Neural cell (in vitro differentiated cells): ENCODE data around the gene TBKBP1. TPM values are rescaled to one million over a fixed set of nuclear protein-coding genes. Genes with fewer than 3 reads are reported as not detected.

Source experiments
- H2AFZ ChIP-seq: fragments of 200-600, 300-800 bp; sonication (generic), shearing (Covaris generic); 2 replicates; pipeline ENCODE4 v1.6.0; 2014; ENCODE audit warnings: low read depth, mild to moderate bottlenecking, antibody characterized with exemption, low read length, moderate library complexity
- H3F3A ChIP-seq: fragments of 200-600 bp; shearing (Covaris generic); 2 replicates; pipeline ENCODE4 v1.6.1; 2016; ENCODE audit warnings: mild to moderate bottlenecking, moderate library complexity, mixed read lengths, antibody characterized with exemption, low read length; ENCODE audit not compliant: insufficient read depth, poor library complexity, severe bottlenecking
- H3K27ac ChIP-seq: fragments of 200-600, 300-800 bp; sonication (generic), shearing (Covaris generic); 2 replicates; pipeline ENCODE4 v1.5.1; 2014; ENCODE audit warnings: mild to moderate bottlenecking, low read length, moderate library complexity
- H3K27me3 ChIP-seq: fragments of 300-800, 200-600 bp; sonication (generic), shearing (Covaris generic); 2 replicates; pipeline ENCODE4 v1.6.0; 2014; ENCODE audit warnings: mild to moderate bottlenecking, low read depth, low read length, moderate library complexity; ENCODE audit not compliant: insufficient read depth
- H3K36me3 ChIP-seq: fragments of 300-800, 200-600 bp; sonication (generic), shearing (Covaris generic); 2 replicates; pipeline ENCODE4 v1.5.1; 2014; ENCODE audit warnings: mild to moderate bottlenecking, antibody characterized with exemption, low read length, moderate library complexity; ENCODE audit not compliant: insufficient read depth
- H3K4me2 ChIP-seq: fragments of 300-800, 200-600 bp; sonication (generic), shearing (Covaris generic); 2 replicates; pipeline ENCODE4 v1.6.0; 2014; ENCODE audit warnings: mild to moderate bottlenecking, low read length
- H3K4me3 ChIP-seq: fragments of 300-800, 200-600 bp; sonication (generic), shearing (Covaris generic); 2 replicates; pipeline ENCODE4 v1.5.1; 2014; ENCODE audit warnings: mild to moderate bottlenecking, low read length, moderate library complexity
- H3K79me2 ChIP-seq: fragments of 200-600 bp; shearing (Covaris generic); replicated peaks from 2 replicates; pipeline ENCODE4 v1.6.0; 2014; ENCODE audit warnings: mild to moderate bottlenecking, low read length, moderate library complexity; ENCODE audit not compliant: insufficient read depth
- H3K9ac ChIP-seq: fragments of 300-800, 200-600 bp; sonication (generic), shearing (Covaris generic); 2 replicates; pipeline ENCODE4 v1.6.1; 2016; ENCODE audit warnings: mild to moderate bottlenecking, low read length, mixed read lengths
- H3K9me2 ChIP-seq: fragments of 200-600 bp; shearing (Covaris generic); 2 replicates; pipeline ENCODE4 v1.6.1; 2016; ENCODE audit warnings: mild to moderate bottlenecking, low read length, mixed read lengths; ENCODE audit not compliant: insufficient read depth
- H3K9me3 ChIP-seq: fragments of 200-600, 300-800 bp; sonication (generic), shearing (Covaris generic); 2 replicates; pipeline ENCODE4 v1.6.1; 2016; ENCODE audit warnings: mild to moderate bottlenecking, mixed run types, low read length, moderate library complexity, mixed read lengths
- H4K20me1 ChIP-seq: fragments of 200-600 bp; shearing (Covaris generic); 2 replicates; pipeline ENCODE4 v1.6.1; 2016; ENCODE audit warnings: mild to moderate bottlenecking, mixed run types; ENCODE audit not compliant: insufficient read depth
- CTCF ChIP-seq: fragments of 450-650 bp; IDR thresholded peaks from 2 replicates; pipeline ENCODE4 v1.5.1; 2014; ENCODE audit warnings: antibody characterized with exemption, mild to moderate bottlenecking, moderate library complexity; ENCODE audit not compliant: poor library complexity, severe bottlenecking
- EP300 ChIP-seq: fragments of 450-650 bp; conservative IDR thresholded peaks from 2 replicates; pipeline ENCODE4 v1.6.1; 2014; ENCODE audit warnings: antibody characterized with exemption, mild to moderate bottlenecking, moderate library complexity; ENCODE audit not compliant: poor library complexity, severe bottlenecking
- EZH2 ChIP-seq: fragments of 200-600, 300-800 bp; shearing (Covaris generic), sonication (generic); IDR thresholded peaks from 2 replicates; pipeline ENCODE4 v1.6.1; 2014; ENCODE audit warnings: antibody characterized with exemption, low read length, borderline replicate concordance, mild to moderate bottlenecking; ENCODE audit not compliant: insufficient read depth, poor library complexity, severe bottlenecking
- MXI1 ChIP-seq: fragments of 450-650 bp; conservative IDR thresholded peaks from 2 replicates; pipeline ENCODE4 v1.6.1; 2014; ENCODE audit warnings: antibody characterized with exemption, mild to moderate bottlenecking; ENCODE audit not compliant: poor library complexity, severe bottlenecking
- POLR2AphosphoS5 ChIP-seq: IDR thresholded peaks from 2 replicates; pipeline ENCODE4 v1.6.1; 2012
- RAD21 ChIP-seq: fragments of 450-650 bp; conservative IDR thresholded peaks from 2 replicates; pipeline ENCODE4 v1.6.1; 2014; ENCODE audit warnings: antibody characterized with exemption, mild to moderate bottlenecking, moderate library complexity
- REST ChIP-seq: IDR thresholded peaks from 2 replicates; pipeline ENCODE4 v1.6.1; 2012; ENCODE audit warnings: borderline replicate concordance
- SMC3 ChIP-seq: fragments of 450-650 bp; conservative IDR thresholded peaks from 2 replicates; pipeline ENCODE4 v1.6.1; 2014; ENCODE audit warnings: antibody characterized with exemption, mild to moderate bottlenecking, moderate library complexity; ENCODE audit not compliant: poor library complexity
- TAF1 ChIP-seq: IDR thresholded peaks from 2 replicates; pipeline ENCODE4 v1.6.1; 2012; ENCODE audit warnings: low read depth
- polyA plus RNA-seq: library from polyadenylated mRNA; depleted of rRNA; stranded (reverse); fragments of >200 nt; gene quantifications from 2 replicates; pipeline ENCODE4 v1.2.3, GENCODE V29; 2014

Gene TBKBP1
- polyA plus RNA-seq, 1 donor from 2014 or later, result 25.4 TPM

- H3K9me2 ChIP-seq, result no peaks in the 10 kb centered on the region
- TF ChIP-seq TAF1, result no peak
- no peak overlapping the region for H3K9ac ChIP-seq
- no peaks in the 10 kb centered on the region for H3K79me2 ChIP-seq
- H3K27ac ChIP-seq, result no peak overlapping the region
- H3K27me3 ChIP-seq, result no peaks in the 10 kb centered on the region
- no peaks in the 10 kb centered on the region for H3K36me3 ChIP-seq
- no peaks in the 10 kb centered on the region for H3F3A ChIP-seq
- H3K4me3 ChIP-seq, result no peak overlapping the region
- no peaks in the 10 kb centered on the region for H3K9me3 ChIP-seq
- no peak overlapping the region for H2AFZ ChIP-seq
- no peaks in the 10 kb centered on the region for H4K20me1 ChIP-seq
- no peak overlapping the region for H3K4me2 ChIP-seq
Observed at GRCh38 chr17:47685556-47686275, 8.2 kb upstream of the TBKBP1 start.

DNA sequence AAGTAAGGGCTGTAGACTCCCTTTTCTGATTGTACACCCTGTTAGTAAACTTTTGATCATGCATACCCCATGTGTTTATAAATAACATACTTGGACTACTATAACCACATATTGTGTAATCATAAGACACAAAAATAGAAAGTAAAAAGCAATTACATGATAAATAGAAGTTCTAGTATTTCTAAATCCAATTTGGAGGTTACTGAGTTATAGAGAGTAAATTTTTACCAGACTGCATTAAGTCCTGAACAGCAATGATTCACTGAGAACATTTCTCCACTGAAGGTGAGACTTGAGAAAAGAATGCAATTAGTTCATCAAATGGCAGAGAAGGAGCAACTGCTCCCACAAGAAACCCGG lies 7.7 kb upstream of the TBKBP1 start:
- no peak overlapping the region for H3K27ac ChIP-seq
- no peak overlapping the region for H2AFZ ChIP-seq
- H3K4me2 ChIP-seq, result no peak overlapping the region
- TF ChIP-seq MXI1 (no peak), REST (no peak), EZH2 (no peak), CTCF (no peak), POLR2AphosphoS5 (no peak), TAF1 (no peak), EP300 (no peak), RAD21 (no peak), SMC3 (no peak)
- H3K9me2 ChIP-seq, result no peaks in the 10 kb centered on the region
- H3F3A ChIP-seq, result no peaks in the 10 kb centered on the region
- no peaks in the 10 kb centered on the region for H3K79me2 ChIP-seq
- no peaks in the 10 kb centered on the region for H4K20me1 ChIP-seq
- no peak overlapping the region for H3K9ac ChIP-seq
- no peaks in the 10 kb centered on the region for H3K36me3 ChIP-seq
- H3K27me3 ChIP-seq, result no peaks in the 10 kb centered on the region
- no peak overlapping the region for H3K4me3 ChIP-seq
- H3K9me3 ChIP-seq, result no peaks in the 10 kb centered on the region
